Mononuclear cell (primary cell): ENCODE measurements around the gene CLEC11A. TPM values are rescaled to one million over a fixed set of nuclear protein-coding genes. Genes with fewer than 3 reads are reported as not detected.

Source experiments
- H3K27me3 ChIP-seq: 2 replicates; pipeline ENCODE4 v1.6.0; 2011; ENCODE audit warnings: low read length, control low read depth; ENCODE audit not compliant: insufficient read depth
- H3K4me1 ChIP-seq: 2 replicates; pipeline ENCODE4 v1.5.1; 2011; ENCODE audit warnings: mild to moderate bottlenecking, low read length, control low read depth; ENCODE audit not compliant: insufficient read depth
- H3K4me3 ChIP-seq: 2 replicates; pipeline ENCODE4 v1.5.1; 2011; ENCODE audit warnings: mild to moderate bottlenecking, low read length, moderate library complexity
- H3K9me3 ChIP-seq: 2 replicates; pipeline ENCODE4 v1.5.1; 2011; ENCODE audit warnings: low read depth, mild to moderate bottlenecking, control low read depth, low read length
- total RNA-seq: library from RNA; depleted of rRNA; stranded (reverse); fragments of >200 nt; gene quantifications from one replicate; pipeline ENCODE4 v1.2.3, GENCODE V29; 2012

The CLEC11A gene
- total RNA-seq, 1 donor = 3.8 TPM

GRCh38 chr19:50701367-50701985 lies 21.7 kb upstream of the CLEC11A start:
- Histone ChIP-seq H3K9me3 (no peaks in the 10 kb centered on the region), H3K4me3 (no peak overlapping the region), H3K4me1 (no peaks in the 10 kb centered on the region), H3K27me3 (peaks cover 1% of the 10 kb centered on the region)

- no peaks in the 10 kb centered on the region for H3K4me1 ChIP-seq
- no peak overlapping the region for H3K4me3 ChIP-seq
- no peaks in the 10 kb centered on the region for H3K9me3 ChIP-seq
- H3K27me3 ChIP-seq = no peaks in the 10 kb centered on the region
Observed at GRCh38 chr19:50702158-50702870, 20.9 kb upstream of the CLEC11A start.

- no peaks in the 10 kb centered on the region for H3K9me3 ChIP-seq
- no peaks in the 10 kb centered on the region for H3K27me3 ChIP-seq
- H3K4me1 ChIP-seq = no peaks in the 10 kb centered on the region
Observed at GRCh38 chr19:50702871-50703829, 20.0 kb upstream of the CLEC11A start.

GRCh38 chr19:50703915-50704796 lies 19.0 kb upstream of the CLEC11A start:
- Histone ChIP-seq H3K4me3 (no peak overlapping the region), H3K27me3 (no peaks in the 10 kb centered on the region), H3K9me3 (no peaks in the 10 kb centered on the region), H3K4me1 (no peaks in the 10 kb centered on the region)

More at GRCh38 chr19:50702871-50703829, 20.0 kb upstream of the CLEC11A start:
- no peak overlapping the region for H3K4me3 ChIP-seq

DNA sequence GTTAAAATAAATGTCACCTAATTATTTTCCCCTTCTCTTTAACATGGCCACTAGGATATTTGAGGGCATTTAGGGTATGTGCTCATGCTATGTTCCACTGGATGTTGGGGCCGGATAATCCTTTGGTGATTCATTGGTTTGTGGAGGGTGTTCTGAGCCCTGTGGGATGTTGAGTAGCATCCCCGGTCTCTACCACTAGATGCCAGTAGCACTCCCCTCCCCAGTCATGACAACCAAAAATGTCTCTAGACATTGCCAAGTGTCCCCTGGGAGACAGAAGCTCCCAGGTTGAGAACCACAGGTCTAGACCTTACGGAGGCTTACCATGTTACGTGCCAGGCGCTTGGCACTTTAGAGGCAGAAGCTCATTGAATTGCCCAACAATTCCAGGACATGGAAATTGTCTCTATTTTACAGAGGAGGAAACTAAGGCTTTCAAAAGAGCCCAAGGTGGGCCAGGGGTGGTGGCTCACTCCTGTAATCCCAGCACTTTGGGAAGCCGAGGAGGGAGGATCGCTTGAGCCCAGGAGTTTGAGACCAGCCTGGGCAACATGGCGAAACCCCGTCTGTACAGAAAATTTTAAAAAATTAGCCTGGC lies 17.6 kb upstream of the CLEC11A start:
- no peaks in the 10 kb centered on the region for H3K9me3 ChIP-seq
- no peak overlapping the region for H3K4me3 ChIP-seq
- no peaks in the 10 kb centered on the region for H3K4me1 ChIP-seq
- no peaks in the 10 kb centered on the region for H3K27me3 ChIP-seq

DNA sequence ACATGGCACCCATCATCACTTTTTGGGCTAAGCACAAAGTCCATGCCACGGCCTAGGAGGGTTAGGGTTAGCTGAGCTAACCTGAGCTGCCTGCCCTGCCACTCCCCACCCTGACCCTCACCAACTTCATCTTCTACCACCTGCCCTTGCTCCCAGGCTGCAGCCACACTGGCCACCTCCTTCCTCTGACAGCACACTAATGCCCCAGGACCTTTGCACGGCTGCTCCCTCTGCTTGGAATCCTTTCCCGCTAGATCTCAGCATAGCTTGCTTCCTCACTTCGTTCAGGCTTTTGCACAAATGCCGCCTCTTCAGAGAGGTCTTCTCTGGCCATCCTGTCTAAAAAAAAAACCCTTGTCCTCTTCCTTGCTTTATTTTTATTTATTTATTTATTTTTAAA lies 16.8 kb upstream of the CLEC11A start:
- H3K27me3 ChIP-seq = no peaks in the 10 kb centered on the region
- H3K4me3 ChIP-seq = no peak overlapping the region
- no peaks in the 10 kb centered on the region for H3K4me1 ChIP-seq
- no peaks in the 10 kb centered on the region for H3K9me3 ChIP-seq

- peaks cover 3% of the 10 kb centered on the region for H3K4me1 ChIP-seq
Observed at GRCh38 chr19:50708179-50708879, 14.8 kb upstream of the CLEC11A start.

GRCh38 chr19:50710094-50710493 lies 13.1 kb upstream of the CLEC11A start:
- Histone ChIP-seq H3K4me1 (peaks cover 3% of the 10 kb centered on the region), H3K4me3 (no peak overlapping the region), H3K27me3 (no peaks in the 10 kb centered on the region), H3K9me3 (no peaks in the 10 kb centered on the region)

More at GRCh38 chr19:50708179-50708879, 14.8 kb upstream of the CLEC11A start:
- no peak overlapping the region for H3K4me3 ChIP-seq
- H3K27me3 ChIP-seq = no peaks in the 10 kb centered on the region
- no peaks in the 10 kb centered on the region for H3K9me3 ChIP-seq

- no peaks in the 10 kb centered on the region for H3K27me3 ChIP-seq
- H3K9me3 ChIP-seq = no peaks in the 10 kb centered on the region
- H3K4me3 ChIP-seq = no peak overlapping the region
- peaks cover 3% of the 10 kb centered on the region for H3K4me1 ChIP-seq
Observed at GRCh38 chr19:50710612-50711011, 12.6 kb upstream of the CLEC11A start.

- Histone ChIP-seq H3K4me3 (no peak overlapping the region), H3K9me3 (no peaks in the 10 kb centered on the region), H3K4me1 (peaks cover 3% of the 10 kb centered on the region), H3K27me3 (no peaks in the 10 kb centered on the region)
Observed at GRCh38 chr19:50711196-50711595, 12.0 kb upstream of the CLEC11A start.

GRCh38 chr19:50711805-50712204 lies 11.4 kb upstream of the CLEC11A start:
- Histone ChIP-seq H3K9me3 (no peaks in the 10 kb centered on the region), H3K4me3 (no peak overlapping the region), H3K4me1 (peaks cover 3% of the 10 kb centered on the region), H3K27me3 (no peaks in the 10 kb centered on the region)

GRCh38 chr19:50712833-50713232 lies 10.3 kb upstream of the CLEC11A start:
- Histone ChIP-seq H3K9me3 (no peaks in the 10 kb centered on the region), H3K4me3 (no peak overlapping the region), H3K4me1 (peaks cover 3% of the 10 kb centered on the region), H3K27me3 (peaks cover 2% of the 10 kb centered on the region)

- no peak overlapping the region for H3K4me3 ChIP-seq
- peaks cover 3% of the 10 kb centered on the region for H3K27me3 ChIP-seq
- peaks cover 3% of the 10 kb centered on the region for H3K4me1 ChIP-seq
- H3K9me3 ChIP-seq = no peaks in the 10 kb centered on the region
Observed at GRCh38 chr19:50713556-50714236, 9.5 kb upstream of the CLEC11A start.
